Neural progenitor cell (in vitro differentiated cells): ENCODE measurements around the gene RTN1.

ENCODE experiments used
- CTCF ChIP-seq: fragments of 200-600 bp; sonication (generic); IDR thresholded peaks from 2 replicates; pipeline ENCODE4 v1.5.1; 2017; ENCODE audit warnings: antibody characterized with exemption, mild to moderate bottlenecking
- EZH2phosphoT487 ChIP-seq: fragments of 200-600 bp; sonication (generic); IDR thresholded peaks from 2 replicates; pipeline ENCODE4 v1.6.1; 2017; ENCODE audit warnings: antibody characterized with exemption

- TF ChIP-seq CTCF (peak; percentile 61), EZH2phosphoT487 (no peak)
Measured at GRCh38 chr14:59918824-59919569, 48.4 kb upstream of the RTN1 start.
